Lower leg skin (tissue), 4 donors: ENCODE measurements around the gene SYNE2. TPM values are rescaled to one million over a fixed set of nuclear protein-coding genes. Genes with fewer than 3 reads are reported as not detected.

Experiments used
- DNase-seq, 2 donors: peaks; one replicate each; pipeline ENCODE4 v3.0.0-alpha.2; 2019; ENCODE audit warnings: low spot score in 2 of 2
- H3K4me3 ChIP-seq: fragments of 200-600 bp; sonication (generic); 2 replicates; pipeline ENCODE4 v1.5.1; 2017; ENCODE audit warnings: mild to moderate bottlenecking, low read depth; ENCODE audit not compliant: poor library complexity, severe bottlenecking
- POLR2A ChIP-seq, 2 donors: fragments of 450-650 bp; IDR thresholded peaks; one replicate each; pipeline ENCODE4 v1.6.1; 2016 to 2017; ENCODE audit warnings: antibody characterized with exemption in 2 of 2, mild to moderate bottlenecking in 1 of 2, moderate library complexity in 1 of 2
- WGBS, 2 donors: methylation state at CpG; one replicate each; pipeline ENCODE4 v1.1.5; 2018; 5-methylcytosine and 5-hydroxymethylcytosine counted together
- intact Hi-C: fragments of 100-400 bp; cut with DNase I; formaldehyde crosslinking; loops from one replicate; pipeline ENCODE4 v1.15.0; 2023; ENCODE audit warnings: low total_unique reads
- total RNA-seq, 4 donors: library from RNA; depleted of rRNA; stranded (reverse); fragments of >200 nt; gene quantifications; one replicate each; pipeline ENCODE4 v1.1.0, GENCODE V29; 2016
- TF ChIP-seq, protein P1 (sequence below), 3 donors: fragments of 450-650 bp; IDR thresholded peaks; one replicate each; pipeline ENCODE4 v1.5.1; 2016; ENCODE audit warnings: antibody characterized with exemption in 3 of 3, mild to moderate bottlenecking in 3 of 3, moderate library complexity in 2 of 3

Gene SYNE2
- total RNA-seq, 4 donors from 2014 or later, result 200 to 479 (median 232) TPM

DNA sequence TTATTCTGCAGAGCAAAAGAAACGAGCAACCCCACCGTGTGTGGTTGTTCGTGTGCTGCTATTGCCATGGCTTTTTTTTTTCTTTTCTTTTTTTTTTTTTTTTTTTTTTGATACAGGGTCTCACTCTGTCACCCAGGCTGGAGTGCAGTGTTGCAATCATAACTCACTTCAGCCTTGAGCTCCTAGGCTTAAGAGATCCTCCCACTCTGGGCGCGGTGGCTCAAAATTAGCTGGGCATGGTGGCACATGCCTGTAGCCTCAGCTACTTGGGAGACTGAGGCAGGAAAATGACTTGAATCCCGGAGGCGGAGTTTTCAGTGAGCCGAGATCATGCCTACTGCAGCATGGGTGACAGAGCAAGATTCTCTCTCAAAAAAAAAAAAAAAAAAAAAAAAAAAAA lies 297.1 kb downstream of the SYNE2 start:
- intact Hi-C loops, result no loop called here
- TF ChIP-seq POLR2A (IDR thresholded peaks at IDR 0.05), result no peak
- TF ChIP-seq, protein P1, sequence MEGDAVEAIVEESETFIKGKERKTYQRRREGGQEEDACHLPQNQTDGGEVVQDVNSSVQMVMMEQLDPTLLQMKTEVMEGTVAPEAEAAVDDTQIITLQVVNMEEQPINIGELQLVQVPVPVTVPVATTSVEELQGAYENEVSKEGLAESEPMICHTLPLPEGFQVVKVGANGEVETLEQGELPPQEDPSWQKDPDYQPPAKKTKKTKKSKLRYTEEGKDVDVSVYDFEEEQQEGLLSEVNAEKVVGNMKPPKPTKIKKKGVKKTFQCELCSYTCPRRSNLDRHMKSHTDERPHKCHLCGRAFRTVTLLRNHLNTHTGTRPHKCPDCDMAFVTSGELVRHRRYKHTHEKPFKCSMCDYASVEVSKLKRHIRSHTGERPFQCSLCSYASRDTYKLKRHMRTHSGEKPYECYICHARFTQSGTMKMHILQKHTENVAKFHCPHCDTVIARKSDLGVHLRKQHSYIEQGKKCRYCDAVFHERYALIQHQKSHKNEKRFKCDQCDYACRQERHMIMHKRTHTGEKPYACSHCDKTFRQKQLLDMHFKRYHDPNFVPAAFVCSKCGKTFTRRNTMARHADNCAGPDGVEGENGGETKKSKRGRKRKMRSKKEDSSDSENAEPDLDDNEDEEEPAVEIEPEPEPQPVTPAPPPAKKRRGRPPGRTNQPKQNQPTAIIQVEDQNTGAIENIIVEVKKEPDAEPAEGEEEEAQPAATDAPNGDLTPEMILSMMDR (IDR thresholded peaks at IDR 0.05), result no peak

GRCh38 chr14:64158608-64159007 lies 305.8 kb downstream of the SYNE2 start:
- intact Hi-C loops, result no loop called here
- H3K4me3 ChIP-seq, result no peak overlapping the region
- 66 to 75% methylated on average over 2 of the region's 2 CpGs for WGBS, 2 donors
- TF ChIP-seq, protein P1 (IDR thresholded peaks at IDR 0.05), result no peak
- no peak for TF ChIP-seq POLR2A (IDR thresholded peaks at IDR 0.05)
- DNase-seq, result no peak

More for the DNA sequence above, 297.1 kb downstream of the SYNE2 start:
- no peak for DNase-seq
- H3K4me3 ChIP-seq, result no peak overlapping the region
- 92 to 93% methylated on average over 8 of the region's 8 CpGs for WGBS, 2 donors

- intact Hi-C loops, result no loop called here
- DNase-seq, result no peak
- TF ChIP-seq, protein P1 (IDR thresholded peaks at IDR 0.05), result no peak
- no peak for TF ChIP-seq POLR2A (IDR thresholded peaks at IDR 0.05)
- no peak overlapping the region for H3K4me3 ChIP-seq
- WGBS, 2 donors, result 93 to 96% methylated on average over 3 of the region's 3 CpGs
Measured at GRCh38 chr14:64159588-64159987, 306.8 kb downstream of the SYNE2 start.

DNA sequence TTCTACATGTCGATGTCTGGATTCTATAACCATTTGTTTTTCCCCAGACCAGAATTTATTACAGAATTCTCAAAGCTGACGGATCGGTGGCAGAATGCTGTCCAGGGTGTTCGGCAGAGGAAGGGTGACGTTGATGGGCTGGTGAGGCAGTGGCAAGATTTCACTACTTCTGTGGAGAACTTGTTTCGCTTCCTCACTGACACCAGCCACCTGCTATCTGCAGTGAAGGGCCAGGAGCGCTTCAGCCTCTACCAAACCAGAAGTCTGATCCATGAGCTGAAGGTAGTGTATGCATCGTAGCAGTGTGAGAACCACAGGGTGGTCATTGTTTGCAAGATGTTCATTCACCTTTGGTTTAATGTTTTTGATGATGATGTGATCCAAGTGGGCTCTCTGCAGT lies 317.4 kb downstream of the SYNE2 start:
- TF ChIP-seq, protein P1 (IDR thresholded peaks at IDR 0.05), result no peak
- TF ChIP-seq POLR2A (IDR thresholded peaks at IDR 0.05), result no peak
- intact Hi-C loops, result no loop called here
- H3K4me3 ChIP-seq, result no peak overlapping the region
- DNase-seq, result no peak
- WGBS, 2 donors, result 94 to 98% methylated on average over 8 of the region's 8 CpGs

DNA sequence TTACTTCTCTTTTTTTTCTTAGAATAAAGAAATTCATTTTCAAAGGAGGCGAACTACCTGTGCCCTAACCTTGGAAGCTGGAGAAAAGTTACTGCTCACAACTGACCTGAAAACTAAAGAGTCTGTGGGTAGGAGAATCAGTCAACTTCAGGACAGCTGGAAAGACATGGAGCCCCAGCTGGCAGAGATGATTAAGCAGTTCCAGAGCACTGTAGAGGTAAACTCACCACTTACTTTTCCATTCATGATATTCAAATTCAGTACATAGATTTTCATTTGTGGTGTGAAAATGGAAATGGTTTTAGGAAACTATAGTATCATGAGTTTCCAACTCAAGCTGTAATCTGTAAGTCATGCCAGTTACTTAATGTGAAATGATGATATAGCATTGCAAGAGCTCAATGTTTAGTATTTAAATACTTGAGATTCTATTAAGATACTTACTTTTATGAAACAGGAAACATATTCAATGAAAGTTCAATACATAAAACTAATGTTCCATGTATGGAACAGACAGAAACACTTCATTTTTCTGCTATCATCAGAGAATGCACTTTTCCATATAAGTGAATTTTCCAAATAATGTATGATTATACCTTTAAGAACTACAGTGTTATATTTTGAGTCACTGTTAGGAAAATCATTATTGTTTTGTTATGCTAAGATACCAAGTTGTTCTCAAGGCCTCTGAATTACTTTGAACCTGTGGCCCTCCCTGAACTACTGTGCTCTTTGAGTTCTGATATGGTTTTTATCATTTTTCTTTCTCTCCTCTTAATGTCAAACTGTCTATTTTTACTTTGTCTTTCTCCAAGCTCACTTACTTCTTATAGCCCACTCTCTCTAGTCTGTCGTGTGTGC lies 322.3 kb downstream of the SYNE2 start:
- DNase-seq, result no peak
- intact Hi-C loops, result no loop called here
- WGBS, 2 donors, result 94 to 95% methylated on average over 2 of the region's 2 CpGs
- H3K4me3 ChIP-seq, result no peak overlapping the region
- TF ChIP-seq, protein P1 (IDR thresholded peaks at IDR 0.05), result no peak
- TF ChIP-seq POLR2A (IDR thresholded peaks at IDR 0.05), result no peak
